ENCODE data around the gene CRAT. TPM values are rescaled to one million over a fixed set of nuclear protein-coding genes. Genes with fewer than 3 reads are reported as not detected.

CRAT gene
- total RNA-seq, 1 experiment from 2014 or later = 10.1 TPM

DNA sequence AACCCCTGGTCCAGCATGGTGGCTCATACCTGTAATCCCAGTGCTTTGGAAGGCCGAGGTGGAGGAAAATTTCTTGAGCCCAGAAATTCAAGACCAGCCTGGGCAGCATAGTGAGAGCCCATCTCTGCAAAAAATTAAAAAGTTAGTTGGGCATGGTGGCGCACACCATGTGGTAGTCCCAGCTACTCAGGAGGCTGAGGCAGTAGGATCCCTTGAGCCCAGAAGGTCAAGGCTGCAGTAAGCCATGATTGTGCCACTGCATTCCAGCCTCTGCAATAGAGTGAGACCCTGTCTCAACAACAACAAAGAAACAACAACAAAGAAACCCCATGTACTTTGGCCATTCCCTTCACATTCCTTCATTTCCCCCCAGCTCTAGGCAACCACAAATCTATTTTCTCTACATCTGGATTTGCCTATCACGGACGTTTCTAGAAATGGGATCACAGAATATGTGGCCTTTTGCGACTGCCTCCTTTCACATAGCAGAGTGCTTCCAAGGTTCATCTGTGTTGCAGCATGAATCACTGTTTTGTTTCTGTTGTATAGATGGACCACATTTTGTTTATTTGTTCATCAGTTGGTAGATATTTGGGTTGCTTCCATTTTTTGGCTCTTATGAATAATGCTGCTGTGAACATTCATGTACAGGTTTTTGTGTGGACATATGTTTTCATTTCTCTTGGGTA, 56.3 kb downstream of the CRAT start:
- H3K4me1 ChIP-seq (ENCODE audit: insufficient read depth, low read length, poor library complexity, severe bottlenecking) = no peaks in the 10 kb centered on the region
- H3K4me3 ChIP-seq (ENCODE audit: low read depth, low read length, poor library complexity, severe bottlenecking) = no peak overlapping the region
- DNase-seq (ENCODE audit: low spot score) = no peak
- CTCF ChIA-PET = no interaction called here
- intact Hi-C loops (cut with micrococcal nuclease; ENCODE audit: unreplicated experiment) = no loop called here
- POLR2A ChIA-PET (ENCODE audit: low non-redundant PET) = no interaction called here
- no peaks in the 10 kb centered on the region for H3K9me3 ChIP-seq (ENCODE audit: low read depth, low read length, poor library complexity, severe bottlenecking)
- no peaks in the 10 kb centered on the region for H3K36me3 ChIP-seq (ENCODE audit: insufficient read depth, low read length, poor library complexity, severe bottlenecking)
- TF ChIP-seq, protein P1, sequence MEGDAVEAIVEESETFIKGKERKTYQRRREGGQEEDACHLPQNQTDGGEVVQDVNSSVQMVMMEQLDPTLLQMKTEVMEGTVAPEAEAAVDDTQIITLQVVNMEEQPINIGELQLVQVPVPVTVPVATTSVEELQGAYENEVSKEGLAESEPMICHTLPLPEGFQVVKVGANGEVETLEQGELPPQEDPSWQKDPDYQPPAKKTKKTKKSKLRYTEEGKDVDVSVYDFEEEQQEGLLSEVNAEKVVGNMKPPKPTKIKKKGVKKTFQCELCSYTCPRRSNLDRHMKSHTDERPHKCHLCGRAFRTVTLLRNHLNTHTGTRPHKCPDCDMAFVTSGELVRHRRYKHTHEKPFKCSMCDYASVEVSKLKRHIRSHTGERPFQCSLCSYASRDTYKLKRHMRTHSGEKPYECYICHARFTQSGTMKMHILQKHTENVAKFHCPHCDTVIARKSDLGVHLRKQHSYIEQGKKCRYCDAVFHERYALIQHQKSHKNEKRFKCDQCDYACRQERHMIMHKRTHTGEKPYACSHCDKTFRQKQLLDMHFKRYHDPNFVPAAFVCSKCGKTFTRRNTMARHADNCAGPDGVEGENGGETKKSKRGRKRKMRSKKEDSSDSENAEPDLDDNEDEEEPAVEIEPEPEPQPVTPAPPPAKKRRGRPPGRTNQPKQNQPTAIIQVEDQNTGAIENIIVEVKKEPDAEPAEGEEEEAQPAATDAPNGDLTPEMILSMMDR (conservative IDR thresholded peaks at IDR 0.05; ENCODE audit: low read depth, low read length) = no peak
- BruUV-seq (replicated peaks) = no TSS peak
- no peak overlapping the region for H3K27ac ChIP-seq (ENCODE audit: low read depth, low read length, poor library complexity, severe bottlenecking)
- H3K27me3 ChIP-seq (replicated peaks; ENCODE audit: insufficient read depth, low read depth, low read length, poor library complexity) = no peaks in the 10 kb centered on the region

DNA sequence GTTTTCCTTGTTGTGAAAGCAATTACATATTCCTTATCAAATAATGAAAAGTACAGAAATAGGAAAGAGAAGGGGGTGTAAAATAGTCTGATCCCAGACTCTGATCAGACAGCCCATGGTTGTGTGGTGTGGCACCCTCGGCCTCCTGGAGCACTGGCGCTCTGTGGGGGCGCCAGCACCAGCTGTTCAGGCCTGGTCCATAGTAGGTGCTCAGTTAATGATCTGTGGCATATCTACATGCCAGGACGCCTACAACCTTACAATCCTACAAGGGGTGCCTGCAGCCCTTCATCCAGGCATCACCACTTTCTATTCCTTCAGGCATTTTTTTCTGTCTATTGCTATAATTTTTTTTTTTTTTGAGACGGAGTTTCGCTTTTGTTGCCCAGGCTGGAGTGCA, 57.6 kb downstream of the CRAT start:
- H3K36me3 ChIP-seq (ENCODE audit: insufficient read depth, low read length, poor library complexity, severe bottlenecking) = no peaks in the 10 kb centered on the region
- TF ChIP-seq, protein P1 (conservative IDR thresholded peaks at IDR 0.05; ENCODE audit: low read depth, low read length) = no peak
- TF ChIP-seq EZH2 (IDR thresholded peaks at IDR 0.05; ENCODE audit: borderline replicate concordance, low read depth, low read length, poor library complexity, severe bottlenecking) = no peak
- no peak for DNase-seq (ENCODE audit: low spot score)
- ChIA-PET CTCF (no interaction called here), POLR2A (ENCODE audit: low non-redundant PET) (no interaction called here)
- no peaks in the 10 kb centered on the region for H3K27me3 ChIP-seq (replicated peaks; ENCODE audit: insufficient read depth, low read depth, low read length, poor library complexity)
- intact Hi-C loops (cut with micrococcal nuclease; ENCODE audit: unreplicated experiment) = no loop called here
- H3K9me3 ChIP-seq (ENCODE audit: low read depth, low read length, poor library complexity, severe bottlenecking) = no peaks in the 10 kb centered on the region
- BruUV-seq (replicated peaks) = no TSS peak
- no peak overlapping the region for H3K4me3 ChIP-seq (ENCODE audit: low read depth, low read length, poor library complexity, severe bottlenecking)
- no peak overlapping the region for H3K27ac ChIP-seq (ENCODE audit: low read depth, low read length, poor library complexity, severe bottlenecking)
- no peaks in the 10 kb centered on the region for H3K4me1 ChIP-seq (ENCODE audit: insufficient read depth, low read length, poor library complexity, severe bottlenecking)

DNA sequence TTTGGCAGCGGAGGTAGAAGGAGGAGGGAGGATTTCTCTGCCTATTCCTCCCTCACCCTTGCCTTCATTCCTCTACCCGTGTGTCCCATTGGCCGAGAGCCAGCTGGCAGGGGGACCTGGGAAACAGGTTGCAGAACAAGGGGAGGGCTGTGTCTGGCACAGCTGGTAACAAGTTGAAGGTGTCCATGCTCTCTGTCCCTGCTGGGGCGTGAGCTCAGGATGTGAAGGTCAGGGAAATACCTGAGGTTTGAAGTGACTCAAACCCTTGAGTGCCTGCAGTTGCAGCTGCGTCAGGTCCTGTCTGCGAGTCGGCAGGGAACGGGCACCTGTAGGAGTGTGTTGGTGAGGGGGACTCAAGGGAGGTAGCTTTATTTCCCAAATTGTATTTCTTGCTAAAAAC, 58.0 kb downstream of the CRAT start:
- no TSS peak for BruUV-seq (replicated peaks)
- ChIA-PET CTCF (no interaction called here), POLR2A (ENCODE audit: low non-redundant PET) (no interaction called here)
- no peak for TF ChIP-seq EZH2 (IDR thresholded peaks at IDR 0.05; ENCODE audit: borderline replicate concordance, low read depth, low read length, poor library complexity, severe bottlenecking)
- TF ChIP-seq, protein P1 (conservative IDR thresholded peaks at IDR 0.05; ENCODE audit: low read depth, low read length) = no peak
- intact Hi-C loops (cut with micrococcal nuclease; ENCODE audit: unreplicated experiment) = no loop called here
- Histone ChIP-seq H3K27me3 (replicated peaks; ENCODE audit: insufficient read depth, low read depth, low read length, poor library complexity) (no peaks in the 10 kb centered on the region), H3K4me3 (ENCODE audit: low read depth, low read length, poor library complexity, severe bottlenecking) (no peak overlapping the region), H3K9me3 (ENCODE audit: low read depth, low read length, poor library complexity, severe bottlenecking) (no peaks in the 10 kb centered on the region), H3K4me1 (ENCODE audit: insufficient read depth, low read length, poor library complexity, severe bottlenecking) (no peaks in the 10 kb centered on the region), H3K27ac (ENCODE audit: low read depth, low read length, poor library complexity, severe bottlenecking) (no peak overlapping the region), H3K36me3 (ENCODE audit: insufficient read depth, low read length, poor library complexity, severe bottlenecking) (no peaks in the 10 kb centered on the region)
- no peak for DNase-seq (ENCODE audit: low spot score)

Other genes starting within 250 kb of the CRAT start
- gene KYAT1, start 228.8 kb downstream of the CRAT start, total RNA-seq (2021) = 17.9 and 20.1 TPM in 2 replicates
- 53.6 and 56.8 TPM in 2 replicates for gene LRRC8A, start 228.7 kb downstream of the CRAT start, total RNA-seq (2021)
- gene PHYHD1, start 189.8 kb downstream of the CRAT start, total RNA-seq (2021) = 6.3 and 8.0 TPM in 2 replicates
- gene DOLK, start 163.2 kb downstream of the CRAT start, total RNA-seq (2021) = 20.6 and 23.2 TPM in 2 replicates
- 147 and 170 TPM in 2 replicates for gene NUP188, start 163.1 kb downstream of the CRAT start, total RNA-seq (2021)
- gene SH3GLB2, start 82.5 kb downstream of the CRAT start, total RNA-seq (2021) = 52.7 and 59.4 TPM in 2 replicates
- gene MIGA2, start 74.2 kb downstream of the CRAT start, total RNA-seq (2021) = 26.7 and 27.7 TPM in 2 replicates
- 30.2 and 30.4 TPM in 2 replicates for gene DOLPP1, start 29.7 kb downstream of the CRAT start, total RNA-seq (2021)
- gene PTPA, start 622 bp upstream of the CRAT start, total RNA-seq (2021) = 153 and 157 TPM in 2 replicates
- gene IER5L, start 67.5 kb upstream of the CRAT start, total RNA-seq (2021) = 12.1 and 14.0 TPM in 2 replicates

All from A673 (cell line).